ENCODE measurements around the gene SYNRG. TPM values are rescaled to one million over a fixed set of nuclear protein-coding genes. Genes with fewer than 3 reads are reported as not detected.
A peak's percentile ranks its signal among the peaks of the same experiment; 100 is the strongest.

Gene SYNRG
- total RNA-seq, 1 experiment from 2014 or later, result 127 TPM

- no peak overlapping the region for H3K4me3 Mint-ChIP-seq (ENCODE audit: low read depth, unreplicated experiment)
- BruUV-seq (replicated peaks), result no TSS peak
- peaks cover 47% of the 10 kb centered on the region for H3K36me3 Mint-ChIP-seq (ENCODE audit: insufficient read depth, unreplicated experiment)
- no peaks in the 10 kb centered on the region for H3K27me3 Mint-ChIP-seq (ENCODE audit: unreplicated experiment)
- H3K4me1 Mint-ChIP-seq (ENCODE audit: low read depth, unreplicated experiment), result peaks cover 30% of the 10 kb centered on the region
- CTCF ChIA-PET, result interaction anchor here (3.2 kb wide), 1 partner anchor 9 kb away, joined by 12 read pairs; no protein-coding TSS in a partner anchor
- no peak for TF ChIP-seq CTCF (IDR thresholded peaks at IDR 0.05; ENCODE audit: unreplicated experiment)
- no peak for DNase-seq
- intact Hi-C loops (cut with micrococcal nuclease; ENCODE audit: unreplicated experiment), result no loop called here
- H3K27ac Mint-ChIP-seq (ENCODE audit: unreplicated experiment), result no peak overlapping the region
- H3K9me3 Mint-ChIP-seq (ENCODE audit: low read depth, unreplicated experiment), result no peaks in the 10 kb centered on the region
Observed at GRCh38 chr17:37479025-37479424, 130.2 kb downstream of the SYNRG start.

GRCh38 chr17:37478187-37478586 is 131.0 kb downstream of the SYNRG start:
- BruUV-seq (replicated peaks), result no TSS peak
- Mint-ChIP-seq H3K4me3 (ENCODE audit: low read depth, unreplicated experiment) (no peak overlapping the region), H3K36me3 (ENCODE audit: insufficient read depth, unreplicated experiment) (peaks cover 56% of the 10 kb centered on the region), H3K27me3 (ENCODE audit: unreplicated experiment) (no peaks in the 10 kb centered on the region), H3K9me3 (ENCODE audit: low read depth, unreplicated experiment) (no peaks in the 10 kb centered on the region), H3K4me1 (ENCODE audit: low read depth, unreplicated experiment) (peaks cover 26% of the 10 kb centered on the region), H3K27ac (ENCODE audit: unreplicated experiment) (no peak overlapping the region)
- intact Hi-C loops (cut with micrococcal nuclease; ENCODE audit: unreplicated experiment), result no loop called here
- CTCF ChIA-PET, result interaction anchor here (0.6 to 3.2 kb wide), 2 partner anchors 10 to 19 kb away, joined by 4 to 12 read pairs; no protein-coding TSS in a partner anchor
- TF ChIP-seq CTCF (IDR thresholded peaks at IDR 0.05; ENCODE audit: unreplicated experiment), result no peak
- DNase-seq, result no peak

GRCh38 chr17:37476431-37477120 is 132.6 kb downstream of the SYNRG start:
- H3K4me3 Mint-ChIP-seq (ENCODE audit: low read depth, unreplicated experiment), result no peak overlapping the region

GRCh38 chr17:37475731-37476420 is 133.3 kb downstream of the SYNRG start:
- DNase-seq, result no peak
- Mint-ChIP-seq H3K27me3 (ENCODE audit: unreplicated experiment) (no peaks in the 10 kb centered on the region), H3K4me1 (ENCODE audit: low read depth, unreplicated experiment) (peaks cover 21% of the 10 kb centered on the region), H3K36me3 (ENCODE audit: insufficient read depth, unreplicated experiment) (peaks cover 68% of the 10 kb centered on the region), H3K4me3 (ENCODE audit: low read depth, unreplicated experiment) (no peak overlapping the region), H3K9me3 (ENCODE audit: low read depth, unreplicated experiment) (no peaks in the 10 kb centered on the region), H3K27ac (ENCODE audit: unreplicated experiment) (peak overlapping the region; percentile 34)
- intact Hi-C loops (cut with micrococcal nuclease; ENCODE audit: unreplicated experiment), result no loop called here
- no TSS peak for BruUV-seq (replicated peaks)
- TF ChIP-seq CTCF (IDR thresholded peaks at IDR 0.05; ENCODE audit: unreplicated experiment), result no peak
- CTCF ChIA-PET, result interaction anchor here (0.6 to 3.2 kb wide), 6 partner anchors 9 to 115 kb away, joined by 3 to 12 read pairs (median 4); no protein-coding TSS in a partner anchor

More at GRCh38 chr17:37476431-37477120, 132.6 kb downstream of the SYNRG start:
- CTCF ChIA-PET, result interaction anchor here (0.6 to 3.2 kb wide), 10 partner anchors 8 to 116 kb away, joined by 3 to 12 read pairs (median 4); no protein-coding TSS in a partner anchor
- no TSS peak for BruUV-seq (replicated peaks)
- peak; percentile 50 for DNase-seq
- no peak for TF ChIP-seq CTCF (IDR thresholded peaks at IDR 0.05; ENCODE audit: unreplicated experiment)
- H3K4me1 Mint-ChIP-seq (ENCODE audit: low read depth, unreplicated experiment), result peaks cover 21% of the 10 kb centered on the region
- intact Hi-C loops (cut with micrococcal nuclease; ENCODE audit: unreplicated experiment), result no loop called here
- peaks cover 63% of the 10 kb centered on the region for H3K36me3 Mint-ChIP-seq (ENCODE audit: insufficient read depth, unreplicated experiment)
- peak overlapping the region; percentile 34 for H3K27ac Mint-ChIP-seq (ENCODE audit: unreplicated experiment)
- H3K9me3 Mint-ChIP-seq (ENCODE audit: low read depth, unreplicated experiment), result no peaks in the 10 kb centered on the region
- H3K27me3 Mint-ChIP-seq (ENCODE audit: unreplicated experiment), result no peaks in the 10 kb centered on the region
